GM19238 (cell line): ENCODE measurements around the gene PRL.

Source experiments
- DNase-seq: peaks from one replicate; pipeline ENCODE4 v3.0.0; 2011; ENCODE audit warnings: low spot score; ENCODE audit not compliant: insufficient read length

Gene PRL

DNA sequence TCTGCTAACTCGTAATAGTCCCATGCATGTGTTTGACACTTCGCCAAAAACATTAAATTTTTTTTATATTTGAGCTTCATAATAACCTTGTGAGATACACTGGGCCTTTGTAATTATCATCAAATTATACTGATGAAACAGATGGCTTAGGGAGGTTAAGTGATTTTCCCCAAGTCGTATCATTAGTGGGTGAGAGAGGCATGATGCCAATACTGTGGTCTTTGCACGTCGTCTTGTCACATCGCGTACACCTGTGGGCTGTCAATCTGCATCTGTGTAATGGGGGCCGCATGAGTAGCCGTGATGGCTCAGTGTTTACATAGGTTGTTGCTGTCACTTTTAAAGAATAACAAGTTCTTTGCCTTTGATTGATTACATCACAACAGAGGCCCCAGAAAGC lies 1.7 kb downstream of the PRL start:
- DNase-seq: no peak

DNA sequence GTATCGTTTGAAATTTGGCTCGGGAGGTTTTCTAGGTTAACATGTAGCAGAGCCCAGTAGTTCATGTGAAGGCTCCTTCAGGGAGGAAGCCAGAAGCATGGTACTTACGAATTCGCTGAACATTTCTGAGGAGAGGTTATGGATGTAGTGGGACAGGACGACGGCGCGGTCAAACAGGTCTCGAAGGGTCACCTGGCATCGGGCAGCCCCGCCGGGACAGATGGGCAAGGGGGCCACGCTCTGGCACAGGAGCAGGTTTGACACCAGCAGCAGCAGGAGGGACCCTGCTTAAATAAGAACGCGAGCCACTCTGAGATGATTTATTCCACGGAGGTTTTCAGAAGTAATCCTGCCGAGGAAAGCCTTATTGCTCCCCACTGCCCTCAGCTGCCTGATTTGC lies 2.5 kb downstream of the PRL start:
- no peak for DNase-seq

GRCh38 chr6:22290045-22290444 lies 6.8 kb downstream of the PRL start:
- no peak for DNase-seq

DNA sequence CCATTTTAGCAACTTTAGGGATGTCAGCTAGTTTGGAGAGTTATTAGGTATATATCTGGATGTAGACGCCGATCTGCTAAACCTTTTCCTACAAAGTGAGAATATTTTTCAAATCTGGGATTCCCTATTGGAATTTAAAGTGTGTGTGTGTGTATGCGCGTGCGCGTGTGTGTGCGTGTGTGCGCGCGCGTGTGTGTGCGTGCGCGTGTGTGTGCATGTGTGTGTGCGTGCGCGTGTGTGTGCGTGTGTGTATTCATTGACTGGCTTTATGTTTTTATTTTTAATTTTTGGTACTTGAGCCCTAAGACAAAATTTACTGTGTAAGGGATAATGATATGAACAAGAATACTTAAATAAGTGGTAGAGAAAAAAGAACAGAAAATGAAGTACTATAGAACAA lies 8.1 kb downstream of the PRL start:
- no peak for DNase-seq

- no peak for DNase-seq
Measured at GRCh38 chr6:22284666-22285065, 12.2 kb downstream of the PRL start.

GRCh38 chr6:22281341-22282085 lies 15.3 kb downstream of the PRL start:
- no peak for DNase-seq

GRCh38 chr6:22279427-22279826 lies 17.4 kb downstream of the PRL start:
- no peak for DNase-seq

DNA sequence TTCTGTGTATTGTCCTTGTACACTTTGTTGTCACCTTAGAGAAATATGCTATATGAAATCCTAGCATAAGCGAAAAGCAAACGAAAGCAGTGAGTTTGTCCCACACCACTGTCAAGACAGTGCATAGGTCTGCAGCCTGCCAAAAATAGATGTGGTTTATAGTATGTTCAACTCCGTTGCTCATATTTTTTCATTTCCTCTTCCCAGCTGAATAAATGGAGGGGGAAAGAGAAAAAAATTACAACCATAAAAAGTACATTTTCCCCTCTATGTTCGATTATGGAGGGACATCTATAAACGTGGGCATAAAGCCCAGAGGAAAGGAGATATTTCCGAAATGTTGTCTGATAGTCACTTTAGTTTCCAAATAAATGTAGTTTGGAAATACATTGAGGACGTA lies 25.8 kb downstream of the PRL start:
- no peak for DNase-seq

DNA sequence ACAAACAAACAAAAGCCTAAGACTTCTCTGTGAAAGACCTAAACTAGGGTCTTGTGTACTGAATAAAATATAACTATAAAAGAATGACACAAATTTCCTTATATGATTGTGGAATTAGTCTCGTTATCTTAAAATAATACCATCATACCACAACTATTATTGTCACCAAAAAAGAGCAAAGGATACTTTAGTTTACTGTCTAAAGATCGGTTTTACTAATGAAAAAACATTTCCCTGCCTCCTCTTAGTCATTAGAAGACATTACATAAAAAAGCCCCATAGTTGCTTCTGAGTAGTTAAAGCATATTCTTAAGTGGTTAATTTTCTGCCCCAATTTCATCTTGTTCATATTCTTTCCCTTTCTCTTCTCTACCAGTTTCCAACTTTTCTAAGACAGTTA lies 33.1 kb downstream of the PRL start:
- no peak for DNase-seq

GRCh38 chr6:22254886-22255285 lies 42.0 kb downstream of the PRL start:
- DNase-seq: no peak

DNA sequence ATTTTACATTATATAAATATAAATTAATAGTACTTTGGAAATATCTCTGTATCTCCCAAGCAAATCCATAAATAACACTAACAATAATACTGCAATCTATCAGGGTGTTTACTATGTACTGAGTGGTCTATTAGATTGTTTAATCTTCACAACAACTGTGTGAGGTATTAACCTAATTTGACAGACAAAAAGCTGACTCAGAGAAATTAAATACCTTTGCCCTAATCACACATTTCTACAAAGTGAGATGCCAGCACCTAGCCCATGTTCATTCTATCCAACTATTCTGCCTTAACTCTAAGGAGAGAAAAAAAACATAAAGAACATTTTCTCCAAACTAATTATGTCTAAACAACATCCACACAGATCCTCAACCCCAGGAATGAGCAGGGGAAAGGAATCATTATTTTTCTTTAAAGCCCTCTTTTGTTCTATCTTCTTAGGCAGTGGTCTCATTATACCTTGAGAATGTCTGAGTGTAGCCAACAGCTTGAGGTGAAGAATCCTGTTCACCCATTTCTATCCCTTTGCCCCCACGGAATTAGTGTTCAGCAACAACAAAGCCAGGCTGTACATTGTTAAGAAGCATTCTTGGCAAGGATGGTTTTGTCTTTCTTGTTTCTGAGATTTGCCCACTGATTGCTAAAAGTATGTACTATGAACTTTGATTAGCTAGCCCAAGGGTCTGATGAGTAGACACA lies 42.7 kb downstream of the PRL start:
- no peak for DNase-seq

- DNase-seq: no peak
Measured at GRCh38 chr6:22251348-22251747, 45.5 kb downstream of the PRL start.

DNA sequence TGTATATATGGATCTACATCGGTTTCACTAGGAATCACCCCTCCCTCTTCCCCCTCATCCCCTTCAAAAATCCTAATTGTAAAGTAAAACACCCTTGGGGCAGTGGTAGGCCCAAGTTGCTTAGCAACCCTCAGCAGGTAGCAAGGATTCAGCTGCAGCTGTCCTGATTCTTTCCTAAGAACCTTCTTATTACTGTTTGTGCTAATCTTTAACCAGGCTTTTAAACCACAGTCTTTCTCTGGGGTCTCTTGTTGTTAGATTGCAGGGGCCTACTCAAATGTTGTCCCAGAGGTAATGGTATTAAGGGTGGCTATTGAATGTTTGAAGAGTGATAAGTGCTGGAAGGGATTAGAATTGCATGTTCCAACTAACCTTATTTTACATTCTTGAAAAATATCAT lies 46.4 kb downstream of the PRL start:
- no peak for DNase-seq

DNA sequence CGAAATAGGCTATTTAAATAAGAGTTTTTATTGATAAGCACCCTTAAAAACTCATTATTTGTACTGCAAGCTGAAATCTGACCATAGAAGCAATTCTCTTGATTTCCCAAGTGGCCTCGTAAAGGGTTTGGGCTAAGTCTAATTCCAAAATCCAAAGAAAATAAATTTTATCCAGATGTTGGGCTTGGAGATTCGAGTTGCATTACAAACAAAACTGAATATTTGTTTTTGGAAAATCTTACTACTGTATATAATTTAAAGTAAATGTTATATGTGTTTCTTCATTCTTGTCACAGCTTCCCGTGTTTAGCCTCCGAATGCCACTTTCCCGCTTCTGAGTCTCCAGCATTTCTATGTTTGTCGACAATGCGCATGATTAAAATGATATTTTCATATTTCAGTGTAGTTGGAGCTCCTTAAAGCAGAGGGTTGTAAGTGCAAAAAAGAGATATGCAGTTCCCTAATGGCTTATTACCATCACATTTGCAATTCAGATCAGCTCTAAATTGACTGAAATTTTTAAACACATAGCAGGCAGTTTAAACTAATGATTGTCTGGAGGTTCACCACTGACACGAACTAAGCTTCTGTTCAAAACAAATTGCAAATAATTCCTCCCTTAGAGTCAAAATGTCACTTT lies 47.0 kb downstream of the PRL start:
- DNase-seq: no peak

GRCh38 chr6:22248513-22249308 lies 48.1 kb downstream of the PRL start:
- no peak for DNase-seq

DNA sequence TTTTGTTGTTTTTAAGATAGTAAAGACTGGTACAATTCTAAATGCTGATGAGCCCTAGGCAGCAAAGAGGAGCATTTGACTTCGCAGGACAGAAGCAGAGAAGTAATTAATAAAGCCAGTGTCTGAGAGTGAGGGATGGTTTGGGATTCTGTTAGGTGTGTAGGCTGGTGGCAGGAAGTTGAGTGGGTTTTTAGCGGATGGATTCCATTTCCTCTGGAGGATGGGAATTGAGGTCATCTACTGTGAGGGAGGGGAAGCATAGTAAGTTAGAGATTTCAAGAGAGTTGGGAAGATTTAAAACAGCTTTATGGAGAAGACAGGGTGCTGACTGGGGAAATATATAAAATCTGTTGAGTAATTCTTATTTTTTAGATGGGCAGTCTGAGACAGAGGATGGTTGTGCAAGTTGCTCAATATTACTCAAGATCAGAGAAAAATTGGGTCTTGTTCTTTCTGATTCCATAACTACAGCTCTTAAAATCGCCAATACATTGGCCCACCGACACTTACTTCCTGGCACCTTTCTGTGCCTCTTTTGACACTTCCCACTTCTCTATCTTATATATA lies 48.8 kb downstream of the PRL start:
- no peak for DNase-seq

DNA sequence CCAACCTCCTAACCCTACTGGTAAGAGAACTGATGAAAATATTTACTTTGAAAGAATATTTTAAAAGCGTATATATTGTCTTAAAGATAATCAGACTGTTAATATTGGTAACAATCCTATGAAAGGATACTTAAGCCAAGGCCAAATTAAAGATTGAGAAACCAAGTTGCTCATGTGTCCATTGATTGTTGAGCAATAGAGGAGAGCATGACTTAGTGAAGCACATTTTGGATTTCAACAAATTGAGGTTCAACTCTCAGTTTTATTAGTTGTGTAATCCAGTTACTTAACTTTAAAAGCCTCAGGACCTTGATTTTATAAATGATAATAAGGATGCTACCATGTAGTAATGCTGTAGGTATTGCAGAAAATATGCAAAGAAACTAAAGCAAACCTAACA lies 56.8 kb downstream of the PRL start:
- DNase-seq: no peak

GRCh38 chr6:22239261-22239921 lies 57.4 kb downstream of the PRL start:
- no peak for DNase-seq

GRCh38 chr6:22238861-22239260 lies 58.0 kb downstream of the PRL start:
- DNase-seq: no peak

DNA sequence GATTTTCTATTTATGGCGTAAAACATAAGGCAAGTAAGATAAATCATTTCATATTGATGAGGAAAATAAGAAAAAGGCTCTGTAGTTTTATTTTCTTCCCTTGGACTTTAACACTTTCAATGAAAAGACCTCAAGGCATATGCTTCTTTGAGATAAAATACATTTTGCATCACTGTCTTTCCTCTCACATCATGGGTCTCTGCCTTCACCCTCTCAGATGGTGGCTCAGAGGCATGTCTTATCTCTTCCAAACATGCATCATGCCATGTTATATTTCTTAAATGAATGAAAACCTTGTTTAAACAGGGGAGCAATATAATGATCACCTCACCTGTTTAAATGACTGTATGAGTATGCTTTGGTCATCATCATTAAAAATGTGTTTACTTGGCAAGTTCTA lies 59.3 kb downstream of the PRL start:
- DNase-seq: no peak
